ENCODE measurements around the gene SLC22A5. TPM values are rescaled to one million over a fixed set of nuclear protein-coding genes. Genes with fewer than 3 reads are reported as not detected.

SLC22A5 gene
- total and polyA plus RNA-seq, 7 donors = 26.6 to 145 (median 60.6) TPM

GRCh38 chr5:132339502-132339901, 30.0 kb upstream of the SLC22A5 start:
- DNase-seq (no peak), ATAC-seq (no peak)
- Histone ChIP-seq H3K9me3 (no peaks in the 10 kb centered on the region), H3K36me3 (ENCODE audit: insufficient read depth in 1 of 2, low read depth in 1 of 2) (peaks cover 5 to 26% of the 10 kb centered on the region in 2 donors), H3K4me3 (no peak overlapping the region), H3K27ac (no peak overlapping the region), H3K4me1 (peaks cover 9% of the 10 kb centered on the region), H3K27me3 (ENCODE audit: insufficient read depth in 3 of 3, low read length in 2 of 3) (no peaks in the 10 kb centered on the region)
- no peak for TF ChIP-seq CTCF (IDR thresholded peaks at IDR 0.05)
- intact Hi-C loops (cut with DNase I) = no loop called here

- TF ChIP-seq CTCF (IDR thresholded peaks at IDR 0.05) = no peak
- Histone ChIP-seq H3K4me3 (no peak overlapping the region), H3K4me1 (peaks cover 9% of the 10 kb centered on the region), H3K9me3 (peaks cover 4% of the 10 kb centered on the region), H3K27ac (peak overlapping the region; percentile 53), H3K27me3 (ENCODE audit: insufficient read depth in 3 of 3, low read length in 2 of 3) (no peaks in the 10 kb centered on the region), H3K36me3 (ENCODE audit: insufficient read depth in 1 of 2, low read depth in 1 of 2) (peaks cover 6 to 8% of the 10 kb centered on the region in 2 donors)
- ATAC-seq (peak; percentile 61 to 80 (median 70)), DNase-seq (no peak)
- 43 to 60% (median 44%) methylated on average over 5 of the region's 5 CpGs for whole genome bisulfite sequencing, 3 donors
- intact Hi-C loops (cut with DNase I) = no loop called here
Measured at GRCh38 chr5:132342291-132343180, 27.0 kb upstream of the SLC22A5 start.

DNA sequence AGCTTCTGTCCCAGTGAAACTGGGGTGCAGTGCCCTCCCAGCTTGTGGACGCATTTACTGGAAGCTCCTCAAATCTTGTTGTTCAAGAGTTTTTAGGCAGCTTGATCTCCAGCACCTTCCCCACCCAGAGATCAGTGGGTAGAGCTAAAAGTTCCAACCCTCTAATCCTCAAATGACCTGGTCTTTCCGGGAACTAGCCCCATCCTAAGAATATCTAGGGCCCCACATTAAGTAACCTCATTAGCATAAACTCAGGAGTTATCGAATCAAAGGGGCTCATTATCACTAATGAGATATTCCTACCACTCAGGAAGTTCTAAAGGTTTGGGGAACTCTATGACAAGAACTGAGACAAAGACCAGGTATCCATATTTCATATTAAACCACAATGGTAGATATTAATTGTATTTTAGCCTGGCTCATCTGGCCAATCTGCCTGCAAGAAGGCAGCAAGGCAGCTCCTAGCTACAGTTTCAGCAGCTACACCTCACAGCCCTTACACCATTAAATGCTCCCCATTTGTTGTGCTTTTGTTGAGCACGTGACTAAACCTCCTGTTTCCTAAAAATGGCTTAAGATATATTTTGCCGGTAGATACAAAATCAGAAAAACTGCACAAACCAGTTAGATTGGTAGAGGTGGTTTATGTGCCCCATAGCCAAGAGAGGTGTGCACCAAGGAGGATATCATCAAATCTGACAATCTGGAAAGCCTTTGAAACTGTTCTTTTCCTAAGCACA, 24.6 kb upstream of the SLC22A5 start:
- H3K27me3 ChIP-seq (ENCODE audit: insufficient read depth in 3 of 3, low read length in 2 of 3) = no peaks in the 10 kb centered on the region
- peaks cover 9% of the 10 kb centered on the region for H3K4me1 ChIP-seq
- DNase-seq (no peak), ATAC-seq (peak in 3 of 4 donors; percentile 74 to 85 (median 76))
- intact Hi-C loops (cut with DNase I) = no loop called here
- no peak for TF ChIP-seq CTCF (IDR thresholded peaks at IDR 0.05)
- no peak overlapping the region for H3K27ac ChIP-seq
- H3K4me3 ChIP-seq = no peak overlapping the region
- peaks cover 9 to 26% of the 10 kb centered on the region in 2 donors for H3K36me3 ChIP-seq (ENCODE audit: insufficient read depth in 1 of 2, low read depth in 1 of 2)
- 39 to 74% (median 58%) methylated on average over 5 of the region's 5 CpGs for WGBS, 3 donors
- peaks cover 4% of the 10 kb centered on the region for H3K9me3 ChIP-seq

GRCh38 chr5:132353486-132353995, 16.0 kb upstream of the SLC22A5 start:
- peaks cover 18% of the 10 kb centered on the region for H3K4me1 ChIP-seq
- H3K27me3 ChIP-seq (ENCODE audit: insufficient read depth in 3 of 3, low read length in 2 of 3) = no peaks in the 10 kb centered on the region
- TF ChIP-seq CTCF (IDR thresholded peaks at IDR 0.05) = no peak
- intact Hi-C loops (cut with DNase I) = no loop called here
- peak overlapping the region; percentile 12 for H3K27ac ChIP-seq
- no peak for DNase-seq
- peak in 1 of 4 donors; percentile 8 for ATAC-seq
- peaks cover 5 to 36% of the 10 kb centered on the region in 2 donors for H3K36me3 ChIP-seq (ENCODE audit: insufficient read depth in 1 of 2, low read depth in 1 of 2)
- WGBS, 3 donors = 91 to 100% (median 97%) methylated on average over 1 of the region's 1 CpG
- H3K9me3 ChIP-seq = no peaks in the 10 kb centered on the region
- no peak overlapping the region for H3K4me3 ChIP-seq

Measured in psoas muscle (tissue), 8 donors.